ENCODE data around the gene MEGF9.
"Not testable (repeated sequence)": the region's sequence is repeated elsewhere in the genome, so short reads cannot be mapped to it uniquely, and the experiment has no call there.

The MEGF9 gene

DNA sequence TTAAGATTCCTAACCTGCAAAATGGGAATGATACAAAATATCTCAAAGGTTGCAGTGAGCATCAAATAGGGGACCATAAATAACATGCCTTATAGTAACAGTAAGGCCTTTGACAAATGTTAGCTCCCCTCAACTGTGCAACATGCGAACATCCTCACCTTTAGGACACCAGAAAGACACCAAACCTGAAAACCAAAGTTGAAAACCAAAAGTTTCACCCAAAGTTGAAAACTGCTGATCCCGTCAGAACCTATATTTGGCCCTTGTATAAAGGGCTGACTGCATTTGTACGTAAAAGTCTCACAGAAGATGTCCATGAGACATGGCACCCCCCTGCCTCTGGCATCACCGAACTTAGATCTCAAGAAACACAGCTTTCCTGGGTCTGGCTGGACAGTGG, 146.4 kb downstream of the MEGF9 start:
- DNase-seq, result no peak

DNA sequence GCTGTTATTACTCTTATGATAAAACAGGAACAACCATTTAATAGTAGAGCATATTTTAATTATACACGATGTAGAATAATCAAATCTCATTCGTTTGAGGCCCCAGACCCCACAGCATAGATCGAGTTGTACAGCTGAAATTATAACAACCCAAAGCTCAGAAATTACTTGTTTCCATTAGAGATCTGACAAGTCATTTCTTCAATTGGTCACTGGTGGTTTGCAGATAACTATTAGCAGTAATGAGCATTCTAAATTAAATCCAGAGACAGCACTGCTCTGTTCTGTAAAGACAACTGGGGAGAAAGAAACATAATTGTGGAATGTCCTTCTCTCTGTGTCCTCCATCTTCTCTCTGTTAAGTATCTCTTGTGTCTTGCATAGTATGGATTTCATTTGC, 147.2 kb downstream of the MEGF9 start:
- no peak for DNase-seq

DNA sequence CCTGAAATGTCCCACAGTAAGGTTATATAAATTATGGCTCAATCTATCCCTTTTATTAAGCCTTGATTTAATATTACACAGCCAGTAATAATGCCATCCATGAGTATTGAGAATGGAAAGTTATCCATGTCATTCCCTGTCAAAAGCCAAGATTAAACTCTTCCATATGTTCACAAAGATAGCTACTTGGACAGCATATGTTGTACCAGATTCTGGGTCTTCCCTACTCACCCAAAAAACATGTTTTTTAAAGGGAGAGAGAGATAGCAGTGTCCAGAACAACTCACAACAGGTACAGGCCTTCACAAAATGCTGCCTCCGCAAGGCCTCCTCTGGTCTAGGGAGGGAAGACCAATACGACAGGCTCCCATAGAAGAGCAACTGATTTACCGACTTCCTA, 149.7 kb downstream of the MEGF9 start:
- no peak for DNase-seq

DNA sequence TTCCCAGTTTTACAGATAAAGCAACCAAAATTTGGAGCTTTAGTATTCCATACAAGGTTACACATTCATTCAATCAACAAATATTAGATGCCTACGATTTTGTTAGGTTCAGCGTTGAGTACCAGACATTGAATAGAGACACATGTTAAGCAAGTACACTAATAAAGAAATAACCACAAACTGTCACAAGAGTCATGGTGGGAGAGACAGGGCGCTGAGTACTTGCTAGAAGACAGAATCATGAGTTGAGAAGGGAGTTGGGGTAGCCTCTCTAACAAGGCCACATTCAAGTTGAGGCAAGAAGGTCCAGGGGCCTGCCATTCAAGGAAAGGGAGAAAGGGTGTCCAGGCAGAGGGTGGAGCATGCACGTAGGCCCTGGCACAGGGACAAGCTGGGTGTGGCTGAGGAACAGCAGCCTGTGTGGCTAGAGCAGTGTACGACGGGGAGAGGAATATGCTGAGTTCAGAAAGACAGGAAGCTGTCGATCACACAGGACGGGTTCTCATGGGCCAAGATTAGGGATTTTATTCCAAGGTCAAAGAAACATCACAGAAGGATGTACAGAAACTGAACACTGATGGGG, 151.3 kb downstream of the MEGF9 start:
- no peak for DNase-seq

DNA sequence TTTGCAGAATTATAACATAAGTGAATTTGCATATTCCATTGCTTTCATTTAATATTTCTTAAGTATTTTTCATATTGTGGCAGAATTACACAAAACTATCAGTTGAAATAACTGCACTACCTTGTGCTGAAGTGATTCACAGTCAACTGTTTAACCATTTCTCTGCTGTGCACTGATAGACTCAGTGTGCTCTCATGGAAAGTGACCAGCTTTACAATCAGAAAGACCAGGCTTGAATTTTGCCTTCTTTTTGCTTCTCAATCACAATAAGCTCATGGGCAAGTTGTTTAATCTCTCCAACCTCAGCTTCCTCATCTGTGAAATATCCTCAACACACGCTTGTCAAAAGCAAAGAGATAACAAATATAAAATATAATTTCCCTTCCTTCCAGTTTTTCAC, 152.6 kb downstream of the MEGF9 start:
- DNase-seq, result no peak

DNA sequence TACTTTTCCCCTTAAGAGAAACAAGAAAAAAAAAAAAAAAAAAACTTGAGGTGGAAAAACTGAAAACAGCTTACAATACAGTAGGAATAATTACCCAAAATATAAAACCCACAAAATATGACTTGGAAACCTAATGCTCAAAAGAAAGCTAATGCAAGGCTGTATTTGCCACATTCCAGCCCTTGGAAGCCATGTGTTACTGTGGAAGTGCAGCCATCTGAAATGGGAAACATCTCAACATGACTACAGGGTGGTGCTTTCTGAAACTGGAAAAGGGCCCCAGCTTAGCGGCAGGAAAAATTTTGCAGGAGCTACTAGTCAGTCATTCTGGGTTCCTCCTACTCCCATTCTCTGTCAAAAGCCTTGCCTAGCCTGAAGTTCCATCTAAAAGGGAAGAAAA, 154.7 kb downstream of the MEGF9 start:
- DNase-seq, result no peak

DNA sequence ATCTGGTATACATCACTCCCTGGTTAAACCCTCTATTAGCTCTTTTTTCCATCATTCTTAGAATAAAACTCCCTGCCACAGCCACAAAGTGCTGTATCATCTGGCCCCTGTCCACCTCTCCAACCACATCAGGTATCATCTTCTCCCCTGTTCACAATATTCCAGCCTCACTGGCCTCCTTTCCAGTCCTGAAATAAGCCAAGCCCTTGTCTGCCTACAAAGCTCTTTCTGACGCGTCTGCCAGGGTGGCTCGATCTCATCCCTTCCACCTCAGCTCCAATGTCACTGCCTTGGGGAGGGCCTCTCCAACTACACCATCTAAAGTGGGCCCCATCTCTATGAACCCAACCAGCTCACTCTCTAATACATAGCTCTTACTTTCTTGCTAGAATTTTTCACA, 155.8 kb downstream of the MEGF9 start:
- DNase-seq, result no peak

DNA sequence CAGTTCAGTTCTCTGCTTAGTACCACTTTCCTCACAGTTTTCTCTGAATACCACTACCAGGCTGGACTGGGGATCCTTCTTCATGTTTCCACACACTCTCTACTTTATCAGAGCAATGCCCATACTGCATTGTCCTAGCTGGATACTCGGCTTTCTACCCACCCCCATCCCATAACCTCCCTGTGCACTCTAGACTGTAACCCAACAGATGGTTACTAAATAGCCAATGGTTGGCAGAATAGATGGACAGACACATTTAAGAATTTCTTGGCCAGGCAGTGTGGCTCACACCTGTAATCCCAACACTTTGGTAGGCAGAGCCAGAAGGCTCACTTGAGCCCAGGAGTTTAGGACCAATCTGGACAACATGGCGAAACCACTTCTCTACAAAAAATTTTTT, 157.1 kb downstream of the MEGF9 start:
- no peak for DNase-seq

DNA sequence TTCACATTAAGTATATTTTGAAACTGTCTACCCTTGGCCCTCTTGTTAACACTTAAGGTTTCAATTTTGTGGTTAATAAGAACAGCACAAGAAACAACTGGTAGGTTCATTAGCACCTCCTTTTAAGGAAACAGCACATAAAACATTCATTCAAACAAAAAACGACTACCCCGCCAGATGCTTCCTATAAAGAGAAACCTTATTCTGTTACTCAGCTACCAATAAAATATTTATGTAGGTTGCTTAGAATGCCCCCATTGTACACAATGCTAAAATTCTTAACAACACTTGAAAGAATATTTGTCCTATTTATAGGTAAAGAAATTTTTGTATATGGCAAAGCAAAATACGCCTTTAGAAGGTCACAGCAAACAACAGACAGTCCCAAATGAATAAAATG, 157.5 kb downstream of the MEGF9 start:
- DNase-seq, result no peak

DNA sequence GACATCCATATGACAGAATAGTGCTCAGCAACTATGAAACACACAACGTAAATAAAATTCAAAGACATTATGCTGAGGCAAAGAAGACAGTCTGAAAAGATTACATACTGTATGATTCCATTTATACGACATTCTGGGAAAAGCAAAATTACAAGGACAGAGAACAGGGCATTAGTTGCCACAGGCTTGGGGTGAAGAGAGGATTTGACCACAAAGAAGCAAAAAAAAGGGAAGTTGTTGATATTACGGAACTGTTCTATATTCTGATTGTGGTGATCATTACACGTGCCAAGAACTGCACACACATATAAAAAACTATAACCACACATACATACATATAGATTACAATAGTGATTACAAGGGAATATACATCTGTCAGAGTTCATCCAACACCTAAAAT, 158.4 kb downstream of the MEGF9 start:
- no peak for DNase-seq

DNA sequence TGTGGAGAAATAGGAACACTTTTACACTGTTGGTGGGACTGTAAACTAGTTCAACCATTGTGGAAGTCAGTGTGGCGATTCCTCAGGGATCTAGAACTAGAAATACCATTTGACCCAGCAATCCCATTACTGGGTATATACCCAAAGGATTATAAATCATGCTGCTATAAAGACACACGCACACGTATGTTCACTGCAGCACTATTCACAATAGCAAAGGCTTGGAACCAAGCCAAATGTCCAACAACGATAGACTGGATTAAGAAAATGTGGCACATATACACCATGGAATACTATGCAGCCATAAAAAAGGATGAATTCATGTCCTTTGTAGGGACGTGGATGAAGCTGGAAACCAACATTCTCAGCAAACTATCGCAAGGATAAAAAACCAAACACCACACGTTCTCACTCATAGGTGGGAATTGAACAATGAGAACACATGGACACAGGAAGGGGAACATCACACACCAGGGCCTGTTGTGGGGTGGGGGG, 162.0 kb downstream of the MEGF9 start:
- DNase-seq, result not testable (repeated sequence)
